Measurements from ENCODE around the gene PHTF2.

DNA sequence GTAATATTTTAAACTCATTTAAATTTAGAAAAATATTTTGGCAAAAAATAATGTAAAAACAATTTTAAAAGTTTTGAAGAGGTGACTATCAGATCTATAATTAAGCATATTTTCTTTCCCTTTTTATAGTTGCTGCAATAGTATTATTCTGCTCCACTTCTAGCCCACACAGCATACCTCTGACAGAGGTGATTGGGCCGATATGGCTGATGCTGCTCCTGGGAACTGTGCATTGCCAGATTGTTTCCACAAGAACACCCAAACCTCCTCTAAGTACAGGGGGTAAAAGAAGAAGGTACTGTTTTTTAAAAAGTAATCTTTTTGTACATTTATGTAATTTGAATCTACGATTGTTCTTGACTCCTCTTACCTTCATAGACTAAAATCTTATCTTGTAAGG lies 110.1 kb downstream of the PHTF2 start:
- no peak for TF ChIP-seq CTCF (IDR thresholded peaks at IDR 0.05; ENCODE audit: low read depth, low read length, poor library complexity, severe bottlenecking)
- no peak for TF ChIP-seq EZH2phosphoT487 (IDR thresholded peaks at IDR 0.05; ENCODE audit: borderline replicate concordance, low read length)
